OCI-LY3 (cell line): ENCODE data around the gene B3GNT4.

ENCODE experiments used
- EZH2phosphoT487 ChIP-seq: fragments of 200-600 bp; shearing (Covaris generic); IDR thresholded peaks from 2 replicates; pipeline ENCODE4 v1.6.1; 2018; ENCODE audit warnings: antibody characterized with exemption, mixed run types, low read depth
- TF ChIP-seq, protein P1 (sequence below): fragments of 200-600, 300-600 bp; sonication (generic); IDR thresholded peaks from 2 replicates; pipeline ENCODE4 v1.5.1; 2014; ENCODE audit warnings: antibody characterized with exemption, low read length, low read depth

DNA sequence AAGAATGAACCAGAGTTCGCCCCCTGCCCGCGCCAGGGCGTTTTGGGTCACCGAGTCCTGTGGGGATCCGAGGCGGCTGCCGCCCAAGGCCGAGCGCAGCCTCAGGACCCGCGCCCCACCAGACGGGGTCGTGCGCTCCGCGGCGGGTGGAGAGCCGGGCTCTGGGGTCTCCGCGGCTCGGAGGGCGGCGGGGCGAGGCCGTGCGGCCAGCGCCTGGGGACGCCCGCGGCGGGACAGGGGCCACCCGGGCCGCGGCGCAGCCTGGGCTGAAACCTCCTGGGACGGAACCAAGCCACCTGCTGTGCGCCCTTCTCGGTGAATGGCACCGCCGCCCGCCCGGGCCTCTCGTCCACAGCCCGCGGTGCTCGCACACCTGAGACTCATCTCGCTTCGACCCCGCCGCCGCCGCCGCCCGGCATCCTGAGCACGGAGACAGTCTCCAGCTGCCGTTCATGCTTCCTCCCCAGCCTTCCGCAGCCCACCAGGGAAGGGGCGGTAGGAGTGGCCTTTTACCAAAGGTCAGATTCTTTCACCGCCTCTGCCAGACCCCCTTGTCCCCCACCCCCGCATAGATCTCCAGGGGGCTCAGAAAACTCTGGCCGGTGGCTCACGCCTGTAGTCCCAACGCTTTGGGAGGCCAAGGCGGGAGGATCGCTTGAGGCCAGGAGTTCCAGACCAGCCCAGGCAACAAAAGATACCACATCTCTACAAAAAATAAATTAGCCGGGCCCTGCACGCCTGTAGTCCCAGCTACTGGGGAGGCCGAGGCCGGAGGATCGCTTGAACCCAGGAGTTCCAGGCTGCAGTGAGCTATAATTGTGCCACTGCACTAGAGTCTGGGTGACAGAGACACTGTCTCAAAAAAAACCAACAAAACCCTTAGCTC, 901 bp downstream of the B3GNT4 start:
- TF ChIP-seq, protein P1, sequence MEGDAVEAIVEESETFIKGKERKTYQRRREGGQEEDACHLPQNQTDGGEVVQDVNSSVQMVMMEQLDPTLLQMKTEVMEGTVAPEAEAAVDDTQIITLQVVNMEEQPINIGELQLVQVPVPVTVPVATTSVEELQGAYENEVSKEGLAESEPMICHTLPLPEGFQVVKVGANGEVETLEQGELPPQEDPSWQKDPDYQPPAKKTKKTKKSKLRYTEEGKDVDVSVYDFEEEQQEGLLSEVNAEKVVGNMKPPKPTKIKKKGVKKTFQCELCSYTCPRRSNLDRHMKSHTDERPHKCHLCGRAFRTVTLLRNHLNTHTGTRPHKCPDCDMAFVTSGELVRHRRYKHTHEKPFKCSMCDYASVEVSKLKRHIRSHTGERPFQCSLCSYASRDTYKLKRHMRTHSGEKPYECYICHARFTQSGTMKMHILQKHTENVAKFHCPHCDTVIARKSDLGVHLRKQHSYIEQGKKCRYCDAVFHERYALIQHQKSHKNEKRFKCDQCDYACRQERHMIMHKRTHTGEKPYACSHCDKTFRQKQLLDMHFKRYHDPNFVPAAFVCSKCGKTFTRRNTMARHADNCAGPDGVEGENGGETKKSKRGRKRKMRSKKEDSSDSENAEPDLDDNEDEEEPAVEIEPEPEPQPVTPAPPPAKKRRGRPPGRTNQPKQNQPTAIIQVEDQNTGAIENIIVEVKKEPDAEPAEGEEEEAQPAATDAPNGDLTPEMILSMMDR, result no peak
- no peak for TF ChIP-seq EZH2phosphoT487
